IMR-90 (cell line): ENCODE data around the gene CAMK2B. TPM values are rescaled to one million over a fixed set of nuclear protein-coding genes. Genes with fewer than 3 reads are reported as not detected.
"Not testable (repeated sequence)": the region's sequence is repeated elsewhere in the genome, so short reads cannot be mapped to it uniquely, and the experiment has no call there.

Source experiments
- ATAC-seq: fragments of 200-7000 bp; cut with Tn5 transposase; 2 replicates; pipeline ENCODE4 v1.9.1; 2020; ENCODE audit warnings: low read depth, mild to moderate bottlenecking, moderate library complexity
- BruUV-seq: library from RNA; stranded (reverse); fragments of 400-500 nt; replicated peaks from 2 replicates; lab custom pipeline; 2021; lab: Mats Ljungman, UMichigan
- CTCF ChIA-PET: fragments of 300-600 bp; formaldehyde crosslinking; extraction: SDS; loops from one replicate; lab custom pipeline; 2021; ENCODE audit warnings: antibody characterized with exemption; lab: Yijun Ruan, JAX
- POLR2A ChIA-PET: fragments of 300-600 bp; sonication (Branson Sonifier 250); formaldehyde crosslinking; loops from one replicate; lab custom pipeline; 2022; ENCODE audit warnings: antibody characterized with exemption; ENCODE audit not compliant: unreplicated experiment; lab: Charles Lee
- DNase-seq: peaks from one replicate; pipeline ENCODE4 v3.0.0; 2013
- H2AFZ ChIP-seq: replicated peaks from 2 replicates; pipeline ENCODE3; 2013; ENCODE audit warnings: low read length, mild to moderate bottlenecking; ENCODE audit not compliant: poor library complexity
- H2AK5ac ChIP-seq: 2 replicates; pipeline ENCODE4 v1.6.1; 2013; ENCODE audit warnings: low read depth, low read length, inconsistent platforms
- H2AK9ac ChIP-seq: replicated peaks from 2 replicates; pipeline ENCODE3; 2013; ENCODE audit warnings: mild to moderate bottlenecking, low read depth, low read length, moderate library complexity; ENCODE audit not compliant: poor library complexity
- H2BK120ac ChIP-seq: 2 replicates; pipeline ENCODE4 v1.6.1; 2013; ENCODE audit warnings: low read depth, low read length, inconsistent platforms
- H2BK15ac ChIP-seq: 3 replicates; pipeline ENCODE4 v1.6.1; 2013; ENCODE audit warnings: low read depth, low read length, inconsistent platforms
- H2BK20ac ChIP-seq: 2 replicates; pipeline ENCODE4 v1.6.1; 2013; ENCODE audit warnings: low read depth, mild to moderate bottlenecking, inconsistent platforms, low read length, moderate library complexity
- H2BK5ac ChIP-seq: 2 replicates; pipeline ENCODE4 v1.6.1; 2013; ENCODE audit warnings: mild to moderate bottlenecking, low read depth, low read length, inconsistent platforms; ENCODE audit not compliant: poor library complexity, severe bottlenecking
- H3K14ac ChIP-seq: replicated peaks from 2 replicates; pipeline ENCODE4 v1.6.1; 2013; ENCODE audit warnings: low read depth, low read length, inconsistent platforms
- H3K18ac ChIP-seq: 2 replicates; pipeline ENCODE4 v1.6.1; 2013; ENCODE audit warnings: low read depth, low read length, control low read depth
- H3K23ac ChIP-seq: 2 replicates; pipeline ENCODE4 v1.6.1; 2013; ENCODE audit warnings: low read depth, low read length, inconsistent platforms
- H3K27ac ChIP-seq: 2 replicates; pipeline ENCODE4 v1.5.1; 2013; ENCODE audit warnings: mild to moderate bottlenecking, control low read depth, low read length; ENCODE audit not compliant: insufficient read depth
- H3K27me3 ChIP-seq: 2 replicates; pipeline ENCODE4 v1.6.1; 2013; ENCODE audit warnings: low read length; ENCODE audit not compliant: control insufficient read depth, insufficient read depth
- H3K36me3 ChIP-seq: 2 replicates; pipeline ENCODE4 v1.6.1; 2013; ENCODE audit warnings: low read length, mixed read lengths; ENCODE audit not compliant: control insufficient read depth, insufficient read depth
- H3K4ac ChIP-seq: 2 replicates; pipeline ENCODE4 v1.6.1; 2013; ENCODE audit warnings: low read depth, low read length, inconsistent platforms
- H3K4me1 ChIP-seq: 2 replicates; pipeline ENCODE4 v1.6.1; 2013; ENCODE audit warnings: low read length, mixed read lengths; ENCODE audit not compliant: control insufficient read depth, insufficient read depth
- H3K4me2 ChIP-seq: 2 replicates; pipeline ENCODE4 v1.6.1; 2013; ENCODE audit warnings: low read depth, mild to moderate bottlenecking, control low read depth, low read length, moderate library complexity
- H3K4me3 ChIP-seq: 2 replicates; pipeline ENCODE4 v1.5.1; 2013; ENCODE audit warnings: low read depth, mild to moderate bottlenecking, control low read depth, low read length, moderate library complexity; ENCODE audit not compliant: insufficient read depth
- H3K56ac ChIP-seq: 2 replicates; pipeline ENCODE4 v1.6.1; 2013; ENCODE audit warnings: low read length, inconsistent platforms; ENCODE audit not compliant: insufficient read depth; ENCODE audit errors: extremely low read depth
- H3K79me1 ChIP-seq, 2 experiments: 2 replicates each; pipeline ENCODE4 v1.6.1; 2013; ENCODE audit warnings: low read length in 2 of 2, inconsistent platforms in 1 of 2, low read depth in 1 of 2
- H3K9ac ChIP-seq: 2 replicates; pipeline ENCODE4 v1.6.1; 2013; ENCODE audit warnings: low read depth, low read length, control low read depth
- H3K9me1 ChIP-seq: 2 replicates; pipeline ENCODE4 v1.6.1; 2013; ENCODE audit warnings: low read length, inconsistent platforms; ENCODE audit not compliant: insufficient read depth
- H3K9me3 ChIP-seq: 2 replicates; pipeline ENCODE4 v1.6.1; 2013; ENCODE audit warnings: low read length; ENCODE audit not compliant: control insufficient read depth, insufficient read depth
- H4K20me1 ChIP-seq: 2 replicates; pipeline ENCODE4 v1.6.1; 2013; ENCODE audit warnings: low read length, inconsistent platforms; ENCODE audit not compliant: insufficient read depth
- H4K5ac ChIP-seq: 2 replicates; pipeline ENCODE4 v1.6.1; 2013; ENCODE audit warnings: mild to moderate bottlenecking, low read depth, low read length, control low read depth
- H4K8ac ChIP-seq, 2 experiments: 2 replicates each; pipeline ENCODE4 v1.6.1; 2013; ENCODE audit warnings: low read depth in 2 of 2, low read length in 2 of 2, control low read depth in 1 of 2, inconsistent platforms in 1 of 2
- H4K91ac ChIP-seq: 2 replicates; pipeline ENCODE4 v1.6.1; 2013; ENCODE audit warnings: low read depth, low read length, inconsistent platforms; ENCODE audit not compliant: insufficient read depth
- CEBPB ChIP-seq: IDR thresholded peaks from 2 replicates; pipeline ENCODE4 v1.6.1; 2012; ENCODE audit warnings: low read depth, low read length, improper control_type of control experiment
- ELK1 ChIP-seq: fragments of 150-350 bp; IDR thresholded peaks from 2 replicates; pipeline ENCODE4 v1.6.1; 2016; ENCODE audit warnings: low read depth, mild to moderate bottlenecking, low read length, moderate library complexity, borderline replicate concordance
- FOS ChIP-seq: fragments of 150-350 bp; IDR thresholded peaks from 2 replicates; pipeline ENCODE4 v1.6.1; 2016; ENCODE audit warnings: low read depth, low read length
- POLR2A ChIP-seq: IDR thresholded peaks from 2 replicates; pipeline ENCODE4 v1.6.1; 2012; ENCODE audit warnings: mild to moderate bottlenecking, low read depth, low read length
- RAD21 ChIP-seq: IDR thresholded peaks from 2 replicates; pipeline ENCODE4 v1.6.1; 2012; ENCODE audit warnings: low read length, improper control_type of control experiment
- RCOR1 ChIP-seq: IDR thresholded peaks from 2 replicates; pipeline ENCODE4 v1.6.1; 2012; ENCODE audit warnings: mild to moderate bottlenecking, low read length, improper control_type of control experiment; ENCODE audit not compliant: insufficient replicate concordance
- RFX5 ChIP-seq: IDR thresholded peaks from 2 replicates; pipeline ENCODE4 v1.8.0; 2012; ENCODE audit warnings: low read depth, mild to moderate bottlenecking, low read length, moderate library complexity
- SMC3 ChIP-seq: fragments of 150-350 bp; IDR thresholded peaks from 2 replicates; pipeline ENCODE4 v1.6.1; 2016; ENCODE audit warnings: low read depth, mild to moderate bottlenecking, antibody characterized with exemption, low read length, moderate library complexity
- WGBS, 2 experiments: methylation state at CpG; one replicate each; pipeline versions ENCODE4 v1.1.5 to v1.1.7; 2013; ENCODE audit warnings: missing lambda C conversion rate in 2 of 2; ENCODE audit not compliant: insufficient read length in 1 of 2; ENCODE audit errors: extremely low coverage in 2 of 2; 5-methylcytosine and 5-hydroxymethylcytosine counted together
- dilution Hi-C: fragments of 300-500 bp; cut with HindIII; formaldehyde crosslinking; loops from one replicate; pipeline ENCODE4 v1.14.3; 2018; ENCODE audit warnings: low sequenced_read_pairs; ENCODE audit not compliant: unreplicated experiment
- in situ Hi-C: fragments of 300-500 bp; cut with MboI; formaldehyde crosslinking; loops from 3 replicates; pipeline ENCODE4 v1.14.3; 2019; ENCODE audit warnings: low sequenced_read_pairs, inconsistent platforms, mixed read lengths
- intact Hi-C: fragments of 100-400 bp; cut with micrococcal nuclease; formaldehyde crosslinking; loops from 2 replicates; pipeline ENCODE4 v1.10.0; 2022
- polyA plus RNA-seq, 3 experiments: library from polyadenylated mRNA; depleted of rRNA; stranded (reverse); fragments of >200 nt; gene quantifications; 2 replicates each; pipeline ENCODE4 v1.2.3, GENCODE V29; 2012; ENCODE audit warnings: low replicate concordance in 1 of 3
- total RNA-seq: library from RNA; depleted of rRNA; stranded (reverse); fragments of >200 nt; gene quantifications from 2 replicates; pipeline ENCODE4 v1.2.3, GENCODE V29; 2012

CAMK2B gene
- total and polyA plus RNA-seq, 2 of the 4 experiments (the other 2 are of a cell fraction), result 0.18 to 0.36 TPM

- WGBS, 2 experiments, result no CpG with 5 or more reads among the region's 3 CpGs
- H3K36me3 ChIP-seq, result no peaks in the 10 kb centered on the region
- no peak overlapping the region for H3K4me2 ChIP-seq
- H3K27ac ChIP-seq, result no peak overlapping the region
- H3K9me1 ChIP-seq, result no peaks in the 10 kb centered on the region
- no peak overlapping the region for H4K5ac ChIP-seq
- dilution Hi-C loops, result no loop called here
- H4K8ac ChIP-seq, result no peak overlapping the region
- CTCF ChIA-PET, result no interaction called here
- no peak for ATAC-seq
- no peak overlapping the region for H2BK15ac ChIP-seq
- H3K18ac ChIP-seq, result no peak overlapping the region
- no peak overlapping the region for H3K9ac ChIP-seq
- no peak overlapping the region for H2BK5ac ChIP-seq
- no peak overlapping the region for H3K4me3 ChIP-seq
- H4K91ac ChIP-seq, result no peak overlapping the region
- H2BK120ac ChIP-seq, result no peak overlapping the region
- H4K20me1 ChIP-seq, result no peaks in the 10 kb centered on the region
- no peak overlapping the region for H3K4ac ChIP-seq
- intact Hi-C loops, result no loop called here
- no TSS peak for BruUV-seq
- TF ChIP-seq CEBPB (no peak), POLR2A (no peak), RFX5 (no peak), SMC3 (no peak), FOS (no peak), RCOR1 (no peak), RAD21 (no peak), ELK1 (no peak)
- POLR2A ChIA-PET, result no interaction called here
- H3K14ac ChIP-seq, result no peak overlapping the region
- H2AK9ac ChIP-seq, result no peak overlapping the region
- in situ Hi-C loops, result no loop called here
- H2AK5ac ChIP-seq, result no peak overlapping the region
- peaks cover 36% of the 10 kb centered on the region for H3K27me3 ChIP-seq
- no peak for DNase-seq
- H3K56ac ChIP-seq, result no peak overlapping the region
- H3K23ac ChIP-seq, result no peak overlapping the region
- H3K4me1 ChIP-seq, result peaks cover 5% of the 10 kb centered on the region
- H2BK20ac ChIP-seq, result no peak overlapping the region
- H2AFZ ChIP-seq, result no peak overlapping the region
- no peaks in the 10 kb centered on the region for H3K79me1 ChIP-seq
- H3K9me3 ChIP-seq, result peaks cover 5% of the 10 kb centered on the region; the same call in 1 of the 2 replicates
Measured at GRCh38 chr7:44175730-44176129, 149.7 kb downstream of the CAMK2B start.

- H4K20me1 ChIP-seq, H4K91ac ChIP-seq, ATAC-seq, H3K56ac ChIP-seq, intact Hi-C loops, DNase-seq, CTCF ChIA-PET, H3K14ac ChIP-seq, H2AFZ ChIP-seq, H3K4me1 ChIP-seq, in situ Hi-C loops, H3K27ac ChIP-seq, H2BK15ac ChIP-seq, H3K4ac ChIP-seq, H4K5ac ChIP-seq, H3K4me3 ChIP-seq, H3K9me1 ChIP-seq, H2BK120ac ChIP-seq, H3K18ac ChIP-seq, H2BK20ac ChIP-seq, H3K4me2 ChIP-seq, POLR2A ChIA-PET, H2AK9ac ChIP-seq, H2BK5ac ChIP-seq, H3K36me3 ChIP-seq, H3K9me3 ChIP-seq, H4K8ac ChIP-seq, H2AK5ac ChIP-seq, H3K79me1 ChIP-seq, H3K9ac ChIP-seq, dilution Hi-C loops, BruUV-seq, H3K23ac ChIP-seq: not testable (repeated sequence)
- WGBS, 2 experiments, result no CpG with 5 or more reads among the region's 1 CpG
- peaks cover 40% of the 10 kb centered on the region for H3K27me3 ChIP-seq
Measured at GRCh38 chr7:44174694-44174948, 150.8 kb downstream of the CAMK2B start.
